LNCAP (cell line): Measurements from ENCODE around the gene PROSER2.

ENCODE experiments used
- TF ChIP-seq, protein P1 (sequence below): fragments of 450-650 bp; IDR thresholded peaks from 2 replicates; pipeline ENCODE4 v1.5.1; 2017; ENCODE audit warnings: mild to moderate bottlenecking

The PROSER2 gene

DNA sequence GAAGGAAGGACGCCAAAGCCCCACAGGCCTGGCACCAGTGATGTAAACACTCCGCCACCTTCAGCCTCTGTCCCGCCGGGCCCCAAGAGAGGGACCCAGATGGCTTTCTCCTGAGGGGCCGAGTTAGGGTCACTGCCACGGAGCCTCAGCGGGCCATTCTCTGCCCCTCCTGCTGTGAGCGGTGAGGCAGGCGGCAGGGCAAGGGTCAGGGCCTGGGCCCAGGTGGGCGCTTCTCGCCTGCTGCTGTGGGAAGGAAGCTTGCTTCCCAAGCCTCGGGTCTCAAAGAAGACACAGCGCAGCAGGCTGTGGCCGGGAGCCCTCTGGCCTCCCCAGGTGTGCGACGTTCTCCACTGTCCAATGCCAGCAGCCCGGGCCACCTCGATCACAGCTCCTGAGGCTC is 84.8 kb downstream of the PROSER2 start:
- TF ChIP-seq, protein P1, sequence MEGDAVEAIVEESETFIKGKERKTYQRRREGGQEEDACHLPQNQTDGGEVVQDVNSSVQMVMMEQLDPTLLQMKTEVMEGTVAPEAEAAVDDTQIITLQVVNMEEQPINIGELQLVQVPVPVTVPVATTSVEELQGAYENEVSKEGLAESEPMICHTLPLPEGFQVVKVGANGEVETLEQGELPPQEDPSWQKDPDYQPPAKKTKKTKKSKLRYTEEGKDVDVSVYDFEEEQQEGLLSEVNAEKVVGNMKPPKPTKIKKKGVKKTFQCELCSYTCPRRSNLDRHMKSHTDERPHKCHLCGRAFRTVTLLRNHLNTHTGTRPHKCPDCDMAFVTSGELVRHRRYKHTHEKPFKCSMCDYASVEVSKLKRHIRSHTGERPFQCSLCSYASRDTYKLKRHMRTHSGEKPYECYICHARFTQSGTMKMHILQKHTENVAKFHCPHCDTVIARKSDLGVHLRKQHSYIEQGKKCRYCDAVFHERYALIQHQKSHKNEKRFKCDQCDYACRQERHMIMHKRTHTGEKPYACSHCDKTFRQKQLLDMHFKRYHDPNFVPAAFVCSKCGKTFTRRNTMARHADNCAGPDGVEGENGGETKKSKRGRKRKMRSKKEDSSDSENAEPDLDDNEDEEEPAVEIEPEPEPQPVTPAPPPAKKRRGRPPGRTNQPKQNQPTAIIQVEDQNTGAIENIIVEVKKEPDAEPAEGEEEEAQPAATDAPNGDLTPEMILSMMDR, result no peak

DNA sequence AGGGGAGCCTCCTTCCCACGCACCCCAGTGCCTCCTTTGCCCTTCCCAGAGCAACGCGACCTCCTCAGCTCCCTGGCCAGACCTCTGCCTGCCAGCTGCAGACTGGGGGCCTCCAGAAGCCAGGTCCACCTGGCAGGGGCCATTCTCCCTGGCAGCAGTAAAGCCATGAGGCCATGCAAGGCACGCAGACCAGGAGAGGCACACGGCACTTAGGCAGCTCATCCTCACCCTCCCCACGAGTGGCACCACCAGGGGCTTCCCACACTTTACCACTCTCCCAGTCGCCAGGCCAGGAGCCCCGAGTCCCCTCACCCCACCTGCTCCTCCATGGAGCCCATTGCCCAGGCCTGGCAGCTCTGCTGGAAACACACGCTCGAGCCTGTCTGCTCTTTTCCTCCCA is 85.4 kb downstream of the PROSER2 start:
- TF ChIP-seq, protein P1, result no peak

DNA sequence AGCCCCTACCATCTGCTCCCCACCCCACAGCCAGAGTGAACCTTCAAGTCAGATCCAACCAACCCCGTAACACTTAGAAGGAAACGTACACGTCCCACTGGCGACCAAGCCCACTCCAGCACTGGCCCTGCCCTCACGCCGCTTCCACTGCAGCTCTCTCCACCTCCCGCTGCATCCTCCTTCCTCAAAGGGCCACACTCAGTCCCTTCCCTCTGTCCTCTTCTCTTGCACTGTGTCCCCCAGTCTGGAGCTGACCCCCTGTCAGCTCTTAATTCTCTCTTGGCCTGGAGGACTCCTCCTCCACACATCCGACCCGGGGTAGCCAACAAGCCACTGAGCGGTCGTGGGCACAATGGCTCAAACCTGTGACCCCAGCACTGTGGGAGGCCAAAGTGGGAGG is 85.8 kb downstream of the PROSER2 start:
- TF ChIP-seq, protein P1, result no peak

DNA sequence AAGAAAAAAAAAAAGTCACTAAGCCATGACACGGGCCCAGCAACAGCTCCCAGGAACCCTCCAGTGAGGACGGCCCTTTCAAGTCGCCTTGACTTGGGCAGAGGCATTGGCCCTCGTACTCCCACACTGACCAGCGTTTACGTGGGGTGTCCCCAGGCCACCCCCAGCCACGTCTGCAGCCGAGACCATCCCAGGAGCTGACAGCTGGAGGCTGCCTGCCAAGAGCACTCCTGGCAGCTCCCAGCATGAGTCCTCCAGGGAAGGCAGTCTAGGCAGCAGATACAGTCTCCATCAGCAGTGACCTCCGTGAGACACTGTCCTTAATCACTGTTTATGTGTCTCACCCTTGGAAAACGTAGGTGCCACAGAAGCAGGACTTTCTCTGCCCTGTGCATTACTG is 86.5 kb downstream of the PROSER2 start:
- TF ChIP-seq, protein P1, result no peak

DNA sequence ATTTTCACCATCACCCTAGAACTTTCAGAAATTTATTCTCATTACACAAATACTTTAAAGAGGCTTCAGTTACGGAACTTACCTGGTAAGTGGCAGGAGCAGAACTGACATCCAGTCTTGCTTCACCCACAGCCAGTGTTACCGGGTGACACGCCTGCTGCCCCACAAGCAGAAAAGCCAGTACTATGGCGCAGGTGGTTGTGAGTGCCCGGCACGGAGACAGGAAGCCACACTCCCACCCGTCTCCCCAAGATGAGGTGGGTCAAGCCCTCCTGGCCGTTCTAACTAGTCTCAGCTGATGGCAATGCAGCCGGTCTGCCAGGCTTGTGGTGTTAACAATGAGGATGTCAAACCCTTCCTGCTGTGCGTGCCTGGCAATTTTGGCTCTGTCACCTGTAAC is 86.9 kb downstream of the PROSER2 start:
- TF ChIP-seq, protein P1, result no peak

DNA sequence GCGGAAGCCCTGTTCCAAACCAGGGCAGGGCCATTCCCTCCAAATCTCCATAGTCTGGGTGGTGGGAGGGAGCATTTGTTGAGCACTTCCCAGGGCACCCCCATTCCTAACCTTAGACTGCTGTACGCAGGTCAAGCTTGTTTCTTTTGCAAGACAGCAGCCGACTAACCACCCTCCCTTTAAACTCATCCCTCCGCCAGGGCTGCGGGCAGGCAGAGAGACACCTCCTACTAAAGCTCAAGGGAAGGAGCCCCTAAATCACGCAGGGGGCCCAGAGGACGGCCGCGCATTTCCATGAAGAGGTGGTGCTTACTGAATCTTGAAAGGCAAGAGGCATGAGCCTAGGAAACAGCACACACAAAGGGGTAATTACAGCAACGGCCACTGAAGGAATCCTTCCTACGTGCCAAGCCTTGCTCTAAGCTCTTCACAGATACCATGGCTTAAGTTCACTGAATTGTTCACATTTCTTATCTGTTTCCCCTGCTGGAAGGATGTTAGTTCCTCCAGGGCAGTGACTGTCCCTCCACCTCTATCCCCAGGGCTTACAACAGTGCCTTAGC is 90.0 kb downstream of the PROSER2 start:
- TF ChIP-seq, protein P1, result no peak

DNA sequence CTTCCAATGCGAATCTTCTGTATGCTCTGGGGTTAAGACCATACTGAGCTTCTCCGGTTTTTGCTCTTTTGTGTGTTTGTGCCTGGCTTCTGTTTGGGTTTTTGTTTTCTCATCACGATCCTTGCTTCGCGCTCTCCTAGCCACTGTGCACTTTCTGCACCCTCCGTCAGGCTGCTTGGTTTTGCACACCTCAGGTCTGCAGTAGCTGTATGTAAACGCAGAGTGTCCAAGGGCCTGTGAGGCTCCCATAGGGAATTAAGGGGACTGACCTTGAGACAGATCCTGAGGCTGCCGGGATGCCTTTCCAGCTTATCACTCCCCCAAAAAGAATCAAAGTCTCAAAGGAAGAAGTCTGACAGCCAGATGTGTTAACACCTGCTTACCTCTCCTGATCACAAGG is 95.2 kb downstream of the PROSER2 start:
- TF ChIP-seq, protein P1, result no peak

DNA sequence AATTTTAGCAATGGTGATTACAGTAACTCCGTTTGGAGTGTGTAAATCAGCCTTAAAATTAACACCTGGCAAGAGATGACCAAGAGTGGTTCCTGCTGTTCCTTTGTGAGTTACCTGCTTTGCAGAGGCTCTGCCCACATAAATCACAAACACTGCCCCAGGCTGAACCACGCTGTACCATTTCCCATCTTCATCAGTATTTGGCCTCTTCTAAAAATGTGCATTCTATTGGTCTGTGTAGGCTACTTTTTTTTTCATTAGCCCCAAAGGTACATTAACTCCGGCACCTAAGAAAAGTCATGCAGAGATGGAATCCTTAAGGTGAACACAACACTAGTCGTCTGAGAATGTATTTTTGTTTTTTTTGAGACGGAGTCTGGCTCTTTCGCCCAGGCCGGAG is 96.1 kb downstream of the PROSER2 start:
- TF ChIP-seq, protein P1, result no peak
